Stimulated activated CD8-positive, alpha-beta memory T cell treated with anti-CD3 and anti-CD28 coated beads, Interleukin-15, amount 100 ng/mL, for 24 hours (primary cell): ENCODE data around the gene SPG11.

Source experiments
- DNase-seq: peaks from one replicate; pipeline ENCODE4 v3.0.0-alpha.2; 2020; ENCODE audit warnings: low read depth

SPG11 gene

DNA sequence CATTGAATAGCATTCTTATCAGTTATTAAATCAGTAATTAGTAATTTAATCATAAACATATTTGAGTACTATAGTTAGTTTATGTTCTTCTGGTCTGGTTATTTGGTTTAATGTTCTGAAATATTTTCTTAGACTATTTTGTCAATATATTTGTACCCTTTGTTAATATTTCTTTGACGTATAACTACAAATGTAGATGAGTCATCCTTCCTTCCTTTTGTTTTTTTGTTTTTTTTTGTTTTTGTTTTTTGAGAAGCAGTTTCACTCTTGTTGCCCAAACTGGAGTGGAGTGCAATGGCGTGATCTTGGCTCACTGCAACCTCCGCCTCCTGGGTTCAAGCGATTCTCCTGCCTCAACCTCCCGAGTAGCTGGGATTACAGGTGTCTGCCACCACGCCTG is 143.9 kb downstream of the SPG11 start:
- DNase-seq, result no peak

DNA sequence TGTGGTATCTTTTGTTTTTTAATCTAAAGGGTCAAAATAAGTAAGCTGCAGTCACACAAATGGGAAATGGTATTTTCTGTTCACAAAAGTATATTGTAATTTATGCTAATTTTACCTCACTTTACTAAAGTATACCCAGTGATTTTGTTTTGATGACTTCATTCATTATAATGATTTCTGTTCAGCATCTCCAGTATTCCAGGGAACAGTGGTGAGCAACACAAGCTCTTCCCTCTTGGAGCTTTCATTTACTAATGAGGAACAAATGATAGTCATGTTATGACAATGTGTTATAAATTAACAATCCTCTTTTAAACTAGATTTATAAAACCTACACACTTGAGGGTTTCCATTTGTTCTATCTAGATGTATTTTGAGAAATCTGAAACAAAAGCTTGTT is 147.0 kb downstream of the SPG11 start:
- no peak for DNase-seq
